K562 (cell line): Measurements from ENCODE around the gene RPE65. TPM values are rescaled to one million over a fixed set of nuclear protein-coding genes. Genes with fewer than 3 reads are reported as not detected.

Source experiments
- ATAC-seq: fragments of 200-7000 bp; cut with Tn5 transposase; 3 replicates; pipeline ENCODE4 v1.9.1; 2020; ENCODE audit warnings: moderate library complexity
- Bru-seq: library from RNA; stranded (reverse); fragments of 400-500 nt; gene quantifications from one replicate; lab custom pipeline; 2021; lab: Mats Ljungman, UMichigan
- BruChase-seq, 2 experiments: library from RNA; stranded (reverse); fragments of 400-500 nt; gene quantifications; one replicate each; lab custom pipeline; 2021; lab: Mats Ljungman, UMichigan
- BruUV-seq: library from RNA; stranded (reverse); fragments of 400-500 nt; replicated peaks from 2 replicates; lab custom pipeline; 2021; lab: Mats Ljungman, UMichigan
- CTCF ChIA-PET: fragments of 300-600 bp; formaldehyde crosslinking; extraction: SDS; loops from one replicate; lab custom pipeline; 2021; ENCODE audit warnings: low intra/inter-chr PET ratio; lab: Yijun Ruan, JAX
- POLR2A ChIA-PET: fragments of 300-600, 350-650 bp; sonication (Branson Sonifier 250); formaldehyde crosslinking; extraction: SDS; loops from one replicate; lab custom pipeline; 2021; ENCODE audit warnings: antibody characterized with exemption, inconsistent platforms; lab: Yijun Ruan, JAX
- DNase-seq, 4 experiments: peaks; one replicate each; pipeline versions ENCODE4 v3.0.0 to v3.0.0-alpha.2; 2011 to 2018; ENCODE audit warnings: low spot score in 3 of 4, mixed read lengths in 3 of 4; ENCODE audit errors: extremely low read depth in 1 of 4
- FAIRE-seq: peaks from 2 replicates; lab custom pipeline; 2011; peaks lifted over from hg19 to GRCh38; lab: Jason Lieb, UNC
- H2AFZ ChIP-seq: 2 replicates; pipeline ENCODE4 v1.6.0; 2011; ENCODE audit warnings: low read depth, low read length, control low read depth, inconsistent platforms
- H3K27ac ChIP-seq: fragments of 200-600 bp; 3 replicates; pipeline ENCODE4 v1.8.0; 2011; ENCODE audit warnings: low read depth, mild to moderate bottlenecking, control low read depth, inconsistent platforms, low read length, moderate library complexity, mixed read lengths; ENCODE audit errors: extremely low read depth
- H3K27me3 ChIP-seq, 2 experiments: fragments of 300-600 bp in 1 of 2; 2 replicates in 1 of 2; 3 replicates in 1 of 2; pipeline versions ENCODE4 v1.6.0 to v1.8.0; 2011; ENCODE audit warnings: inconsistent platforms in 2 of 2, low read length in 2 of 2, mild to moderate bottlenecking in 1 of 2, mixed read lengths in 1 of 2, moderate library complexity in 1 of 2; ENCODE audit not compliant: control insufficient read depth in 2 of 2, insufficient read depth in 2 of 2
- H3K36me3 ChIP-seq: fragments of 300-600 bp; 3 replicates; pipeline ENCODE4 v1.8.0; 2011; ENCODE audit warnings: mild to moderate bottlenecking, low read length, inconsistent platforms; ENCODE audit not compliant: control insufficient read depth, insufficient read depth
- H3K4me1 ChIP-seq, 2 experiments: fragments of 200-600 bp in 1 of 2; replicated peaks in 1 of 2; 2 replicates in 1 of 2; 3 replicates in 1 of 2; pipeline versions ENCODE4 v1.5.1 to v1.8.0; 2011; ENCODE audit warnings: inconsistent platforms in 2 of 2, low read length in 2 of 2, mild to moderate bottlenecking in 1 of 2, mixed read lengths in 1 of 2, moderate library complexity in 1 of 2; ENCODE audit not compliant: control insufficient read depth in 2 of 2, insufficient read depth in 2 of 2
- H3K4me2 ChIP-seq: 2 replicates; pipeline ENCODE4 v1.6.1; 2011; ENCODE audit warnings: low read length, control low read depth, inconsistent platforms, mixed read lengths; ENCODE audit not compliant: insufficient read depth
- H3K4me3 ChIP-seq: fragments of 200-600 bp; sonication (generic), shearing (Covaris generic); 2 replicates; pipeline ENCODE4 v1.5.1; 2016; ENCODE audit warnings: control low read depth, inconsistent platforms
- H3K79me2 ChIP-seq: fragments of 200-600 bp; 3 replicates; pipeline ENCODE4 v1.8.0; 2011; ENCODE audit warnings: low read length, inconsistent platforms; ENCODE audit not compliant: control insufficient read depth, insufficient read depth
- H3K9ac ChIP-seq, 2 experiments: 2 replicates each; pipeline versions ENCODE4 v1.6.0 to v1.6.1; 2011; ENCODE audit warnings: low read depth in 2 of 2, low read length in 2 of 2, control low read depth in 1 of 2, inconsistent platforms in 1 of 2, mild to moderate bottlenecking in 1 of 2, mixed read lengths in 1 of 2; ENCODE audit not compliant: insufficient read depth in 1 of 2
- H3K9me1 ChIP-seq: one replicate; pipeline ENCODE4 v1.6.0; 2011; ENCODE audit warnings: inconsistent platforms, mild to moderate bottlenecking, low read length, moderate library complexity; ENCODE audit not compliant: control insufficient read depth, insufficient read depth
- H3K9me3 ChIP-seq: replicated peaks from 2 replicates; pipeline ENCODE4 v1.5.1; 2011; ENCODE audit warnings: low read depth, low read length, inconsistent platforms; ENCODE audit not compliant: control insufficient read depth, insufficient read depth
- H4K20me1 ChIP-seq: replicated peaks from 2 replicates; pipeline ENCODE4 v1.6.1; 2011; ENCODE audit warnings: low read length, inconsistent platforms, mixed read lengths; ENCODE audit not compliant: control insufficient read depth, insufficient read depth
- MAZ ChIP-seq, 2 experiments: fragments of 450-650 bp in 1 of 2; sonication (generic) in 1 of 2; formaldehyde crosslinking; IDR thresholded peaks in 1 of 2; conservative IDR thresholded peaks in 1 of 2; 2 replicates each; pipeline versions ENCODE4 v1.4.0 to v1.5.0; 2020; ENCODE audit warnings: mild to moderate bottlenecking in 1 of 2, missing genetic modification reagents in 1 of 2
- NFE2 ChIP-seq: IDR thresholded peaks from 2 replicates; pipeline ENCODE4 v1.6.1; 2014; ENCODE audit warnings: antibody characterized with exemption, low read depth
- WGBS: fragments of 100-300 bp; shearing (Covaris generic); methylation state at CpG from one replicate; pipeline ENCODE4 v1.1.6; 2016; ENCODE audit warnings: low coverage, mixed read lengths; ENCODE audit not compliant: insufficient coverage; ENCODE audit errors: missing lambda C conversion rate; 5-methylcytosine and 5-hydroxymethylcytosine counted together
- in situ Hi-C: fragments of 300-500 bp; cut with MboI; formaldehyde crosslinking; loops from 4 replicates; pipeline ENCODE4 v1.15.0; 2018; ENCODE audit warnings: inconsistent platforms, mixed read lengths
- intact Hi-C: fragments of 100-400 bp; cut with micrococcal nuclease; formaldehyde crosslinking; loops from 2 replicates; pipeline ENCODE4 v1.14.2; 2022
- long read RNA-seq, 3 experiments: library from polyadenylated mRNA in 2 of 3; library from RNA in 1 of 3; unstranded in 2 of 3; stranded (forward) in 1 of 3; transcript quantifications; one replicate each; pipeline ENCODE4 v2.0.0, GENCODE V29; 2019 to 2022
- polyA minus RNA-seq, 3 experiments: library from RNA; depleted of rRNA, polyadenylated mRNA; stranded (reverse); fragments of >200 nt; gene quantifications; 2 replicates each; pipeline ENCODE4 v1.2.3, GENCODE V29; 2011
- polyA plus RNA-seq, 8 experiments: library from polyadenylated mRNA; depleted of rRNA in 4 of 8; stranded (reverse) in 5 of 8; unstranded in 3 of 8; fragments of >200 nt; fragmentation: Nextera tagmentation in 2 of 8; fragmentation: Illumina TruSeq in 1 of 8; extraction: Ambion mirVana in 2 of 8; extraction: Trizol in 1 of 8; gene quantifications; 2 replicates each; pipeline versions ENCODE4 v1.2.1 to v1.2.3, GENCODE V29; 2011 to 2014; ENCODE audit warnings: inconsistent platforms in 1 of 8, missing spikeins in 1 of 8
- total RNA-seq, 7 experiments: library from RNA; depleted of rRNA in 6 of 7; stranded (reverse); fragments of >200 nt in 6 of 7; fragmentation: Illumina TruSeq in 2 of 7; extraction: Trizol in 2 of 7; gene quantifications; 2 replicates each; pipeline versions ENCODE4 v1.2.1 to v1.2.3, GENCODE V29; 2011 to 2021; ENCODE audit warnings: low replicate concordance in 1 of 7
- TF ChIP-seq, protein P1 (sequence below): sonication (generic); formaldehyde crosslinking; IDR thresholded peaks from 2 replicates; pipeline ENCODE4 v1.5.0; 2020; ENCODE audit warnings: missing genetic modification reagents

RPE65 gene
- not detected in 2 replicates for total RNA-seq (2011; cell fraction: chromatin; rRNA removed; ENCODE audit: low replicate concordance)
- total RNA-seq (2011; cell fraction: nucleolus; rRNA removed): not detected in 2 replicates
- not detected in 2 replicates for total RNA-seq (2011; cell fraction: nucleoplasm; rRNA removed)
- not detected in 2 replicates for total RNA-seq (2014; rRNA removed)
- total RNA-seq (2014; rRNA removed; fragmentation: Illumina TruSeq; extraction: Trizol): not detected in 2 replicates
- not detected in 2 replicates for total RNA-seq (2015; rRNA removed; fragmentation: Illumina TruSeq; extraction: Trizol)
- not detected in 2 replicates for total RNA-seq (2021)
- polyA plus RNA-seq (2011; rRNA removed): not detected in 2 replicates
- polyA plus RNA-seq (2011; cell fraction: cytosol; rRNA removed): not detected in 2 replicates
- not detected in 2 replicates for polyA plus RNA-seq (2011; cell fraction: nucleus; rRNA removed)
- not detected in 2 replicates for polyA plus RNA-seq (2012)
- polyA plus RNA-seq (2014; fragmentation: Illumina TruSeq; extraction: Trizol): not detected in 2 replicates
- polyA plus RNA-seq (2014; fragmentation: Nextera tagmentation; extraction: Ambion mirVana): under 1 TPM in 1 of 2 experiments, not detected in 1; 0.14 TPM
- polyA plus RNA-seq (2014; rRNA removed): not detected in 2 replicates
- polyA minus RNA-seq (2011; rRNA and poly(A)+ RNA removed): not detected in 2 replicates
- polyA minus RNA-seq (2011; cell fraction: cytosol; rRNA and poly(A)+ RNA removed): not detected in 2 replicates
- not detected in 2 replicates for polyA minus RNA-seq (2011; cell fraction: nucleus; rRNA and poly(A)+ RNA removed)
- not detected for Bru-seq, nascent RNA
- percentile 43 among the genes with signal in this experiment for BruChase-seq, experiment 1, labeled RNA remaining after a 2-hour chase
- BruChase-seq, experiment 2, labeled RNA remaining after a 6-hour chase: percentile 43 among the genes with signal in this experiment
- long read RNA-seq, experiment 1: 0 reads
- long read RNA-seq, experiment 2: 0 reads
- long read RNA-seq, experiment 3: 0 reads

DNA sequence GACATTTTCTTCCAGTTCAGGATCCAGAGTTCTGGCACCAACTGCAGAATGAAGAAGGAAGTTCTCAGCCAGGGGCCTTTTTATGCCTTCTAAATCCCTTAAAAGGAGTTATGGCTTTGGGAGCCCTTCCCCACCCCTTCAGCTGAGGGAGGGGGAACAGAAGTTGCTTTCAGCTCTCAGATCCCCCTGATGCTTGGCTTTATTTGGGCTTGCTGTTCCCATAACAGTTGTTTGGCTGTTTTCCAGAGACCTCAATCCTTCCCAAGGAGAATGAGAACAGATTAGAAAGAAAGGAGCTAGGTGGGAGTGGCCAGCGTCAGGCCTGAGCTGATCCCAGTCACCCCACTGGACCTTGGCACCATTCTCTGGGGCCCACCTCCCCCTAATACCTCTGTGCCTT lies at the start of gene RPE65:
Gene RPE65 (minus strand): TSS at position 54 of the 400 bp plus-strand sequence. CDS start 49 bp downstream, at position 5.
- Histone ChIP-seq H3K9me1 (no peaks in the 10 kb centered on the region), H4K20me1 (no peaks in the 10 kb centered on the region), H3K9ac (no peak within 1 kb of the TSS), H3K4me2 (no peak within 1 kb of the TSS), H3K4me3 (no peak within 1 kb of the TSS), H3K27ac (no peak within 1 kb of the TSS), H3K9me3 (no peaks in the 10 kb centered on the region)
- intact Hi-C loops: no loop called here
- ATAC-seq (no peak), FAIRE-seq (no peak), DNase-seq (no peak)
- POLR2A ChIA-PET: no interaction called here
- no TSS peak for BruUV-seq
- TF ChIP-seq MAZ (CRISPR knock-in tag; conservative IDR thresholded peaks at IDR 0.05 in 1 of 2, IDR thresholded peaks at IDR 0.05 in 1 of 2) (no peak), NFE2 (no peak)
- TF ChIP-seq, protein P1, sequence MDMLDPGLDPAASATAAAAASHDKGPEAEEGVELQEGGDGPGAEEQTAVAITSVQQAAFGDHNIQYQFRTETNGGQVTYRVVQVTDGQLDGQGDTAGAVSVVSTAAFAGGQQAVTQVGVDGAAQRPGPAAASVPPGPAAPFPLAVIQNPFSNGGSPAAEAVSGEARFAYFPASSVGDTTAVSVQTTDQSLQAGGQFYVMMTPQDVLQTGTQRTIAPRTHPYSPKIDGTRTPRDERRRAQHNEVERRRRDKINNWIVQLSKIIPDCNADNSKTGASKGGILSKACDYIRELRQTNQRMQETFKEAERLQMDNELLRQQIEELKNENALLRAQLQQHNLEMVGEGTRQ (CRISPR knock-in tag): no peak
- TF ChIP-seq, all 486 proteins: peak for 0
- no peaks in the 10 kb centered on the region for H3K4me1 ChIP-seq
- no peaks in the 10 kb centered on the region for H3K79me2 ChIP-seq
- H3K27me3 ChIP-seq: no peaks in the 10 kb centered on the region; a peak in 1 of 5 replicates
- WGBS: 0% methylated on average over 1 of the region's 1 CpG
- H3K36me3 ChIP-seq: no peaks in the 10 kb centered on the region
- no peak within 1 kb of the TSS for H2AFZ ChIP-seq
- CTCF ChIA-PET: no interaction called here
- in situ Hi-C loops: loop anchor here (25.0 kb wide), 2 partner anchors 913 to 1287 kb away; no protein-coding TSS in a partner anchor
